Memory B cell (primary cell): Measurements from ENCODE around the gene CLIP4.

Experiments
- ATAC-seq: fragments of 150-1000 bp; cut with Tn5 transposase; 2 replicates; pipeline ENCODE4 v1.10.0; 2021; ENCODE audit warnings: low read depth, mild to moderate bottlenecking, moderate library complexity
- DNase-seq, 2 donors: peaks; one replicate each; pipeline ENCODE4 v3.0.0; 2022; ENCODE audit warnings: low spot score in 2 of 2
- H3K27ac Mint-ChIP-seq: one replicate; pipeline ENCODE4 v1.8.0; 2022; ENCODE audit warnings: mild to moderate bottlenecking, moderate library complexity, mixed read lengths
- H3K27me3 Mint-ChIP-seq: one replicate; pipeline ENCODE4 v1.8.0; 2022; ENCODE audit warnings: mixed read lengths
- H3K36me3 Mint-ChIP-seq: one replicate; pipeline ENCODE4 v1.8.0; 2022; ENCODE audit warnings: mild to moderate bottlenecking, mixed read lengths
- H3K4me1 Mint-ChIP-seq: one replicate; pipeline ENCODE4 v1.8.0; 2022; ENCODE audit warnings: mixed read lengths
- H3K4me3 Mint-ChIP-seq: one replicate; pipeline ENCODE4 v1.8.0; 2022; ENCODE audit warnings: mild to moderate bottlenecking, moderate library complexity, mixed read lengths
- H3K9me3 Mint-ChIP-seq: one replicate; pipeline ENCODE4 v1.8.0; 2022; ENCODE audit warnings: mixed read lengths

Gene CLIP4

DNA sequence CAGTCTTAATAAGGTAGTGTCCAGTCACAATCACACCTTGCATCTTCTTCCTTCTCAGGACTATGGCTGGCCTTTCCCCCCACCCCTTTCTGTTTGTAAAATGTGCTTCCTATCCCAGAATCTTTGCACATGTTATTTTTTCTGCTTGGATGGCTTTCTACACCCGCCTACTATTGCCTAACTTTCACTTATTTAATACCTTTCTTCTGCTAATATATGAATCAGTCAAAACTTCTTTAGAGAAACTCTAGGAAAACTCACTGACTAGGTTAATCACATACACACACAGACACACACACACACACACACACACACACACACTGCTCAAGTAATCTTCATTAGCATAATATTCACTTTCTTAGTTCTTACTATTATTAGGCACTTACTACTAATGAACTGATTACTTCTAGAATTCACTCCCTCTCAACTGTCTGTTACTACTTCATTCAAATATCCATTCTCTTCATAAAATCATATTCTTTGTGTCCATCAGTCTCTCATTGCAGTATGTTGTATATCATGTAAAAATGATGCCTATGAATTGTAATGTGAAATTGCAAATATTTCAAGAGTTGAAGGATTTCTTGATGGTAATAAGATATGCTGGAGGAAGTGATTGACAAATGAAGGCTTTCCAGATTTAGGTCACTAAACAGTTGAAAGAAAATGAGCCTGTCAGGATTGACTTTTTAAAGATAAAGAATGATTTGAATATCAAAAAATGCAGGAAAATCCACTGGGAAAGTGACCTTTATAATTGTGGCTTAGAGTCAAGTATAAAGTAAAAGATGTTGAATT is 51.2 kb downstream of the CLIP4 start:
- Mint-ChIP-seq H3K4me3 (no peak overlapping the region), H3K36me3 (peaks cover 14% of the 10 kb centered on the region), H3K9me3 (no peaks in the 10 kb centered on the region), H3K27ac (peak overlapping the region; percentile 17), H3K27me3 (no peaks in the 10 kb centered on the region), H3K4me1 (peaks cover 8% of the 10 kb centered on the region)
- no peak for ATAC-seq
- no peak for DNase-seq

DNA sequence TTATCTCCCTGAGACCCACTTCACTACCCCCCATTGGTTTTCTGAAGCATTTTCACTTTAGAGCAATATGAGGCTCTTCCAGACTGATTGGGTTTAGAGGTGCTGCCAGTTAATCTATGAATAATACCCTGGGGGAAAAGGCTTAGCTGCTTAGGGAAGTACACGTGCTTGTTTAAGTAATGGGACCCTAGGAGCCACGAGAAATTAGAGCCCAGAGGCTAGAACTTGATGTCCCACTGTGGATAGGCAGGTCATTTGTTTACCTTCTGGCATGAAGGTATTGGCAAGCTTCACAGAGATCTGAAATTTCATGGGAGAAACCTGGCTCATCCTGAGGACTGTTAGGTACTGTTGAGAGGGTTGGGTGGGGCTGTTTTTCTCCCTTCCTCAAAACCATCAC is 59.7 kb downstream of the CLIP4 start:
- Mint-ChIP-seq H3K27me3 (no peaks in the 10 kb centered on the region), H3K9me3 (no peaks in the 10 kb centered on the region), H3K27ac (no peak overlapping the region), H3K4me3 (no peak overlapping the region), H3K36me3 (peaks cover 29% of the 10 kb centered on the region), H3K4me1 (no peaks in the 10 kb centered on the region)
- DNase-seq (no peak), ATAC-seq (no peak)

DNA sequence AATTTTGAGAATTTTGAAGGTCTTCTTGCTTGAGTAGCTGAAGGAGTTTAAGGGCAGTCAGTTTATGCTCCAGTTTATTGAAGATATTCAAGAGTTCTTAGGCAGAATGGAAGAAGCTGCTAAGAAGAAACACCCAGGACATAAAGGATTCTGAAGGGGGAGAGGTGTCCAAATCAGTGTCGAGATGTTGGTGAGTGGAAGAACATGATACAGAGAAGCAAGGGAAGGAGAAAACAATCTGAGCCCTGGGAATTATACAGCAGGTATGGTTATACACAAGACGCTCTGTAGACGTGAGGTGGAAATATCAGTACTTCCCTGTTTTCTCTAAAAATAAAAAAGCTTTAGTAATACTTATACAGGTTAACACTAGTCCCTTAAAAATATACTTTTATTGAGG is 60.1 kb downstream of the CLIP4 start:
- Mint-ChIP-seq H3K27ac (no peak overlapping the region), H3K9me3 (no peaks in the 10 kb centered on the region), H3K36me3 (peaks cover 29% of the 10 kb centered on the region), H3K27me3 (no peaks in the 10 kb centered on the region), H3K4me1 (no peaks in the 10 kb centered on the region), H3K4me3 (no peak overlapping the region)
- ATAC-seq (no peak), DNase-seq (no peak)

DNA sequence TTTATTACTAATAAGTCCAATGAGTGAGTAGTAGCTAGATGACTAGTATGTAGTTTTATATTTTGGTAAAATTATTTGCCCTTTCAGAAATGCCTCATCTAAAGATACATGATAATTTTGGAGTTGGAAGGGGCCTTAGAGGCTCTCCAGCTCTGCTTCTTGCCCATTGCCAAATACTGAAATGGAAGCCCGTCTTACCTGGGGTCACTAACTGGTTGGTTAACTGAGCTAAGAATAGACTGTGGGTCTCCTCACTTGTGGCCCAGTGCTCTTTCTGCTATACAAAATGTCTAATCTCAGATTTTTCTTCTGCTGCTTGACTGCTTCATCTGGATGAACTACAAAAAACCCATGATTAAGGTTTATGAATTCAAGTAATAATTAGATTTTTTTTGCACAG is 67.1 kb downstream of the CLIP4 start:
- H3K27me3 Mint-ChIP-seq = no peaks in the 10 kb centered on the region
- H3K27ac Mint-ChIP-seq = no peak overlapping the region
- H3K36me3 Mint-ChIP-seq = peaks cover 4% of the 10 kb centered on the region
- no peaks in the 10 kb centered on the region for H3K4me1 Mint-ChIP-seq
- no peak for DNase-seq
- H3K4me3 Mint-ChIP-seq = no peak overlapping the region
- no peak for ATAC-seq
- no peaks in the 10 kb centered on the region for H3K9me3 Mint-ChIP-seq

DNA sequence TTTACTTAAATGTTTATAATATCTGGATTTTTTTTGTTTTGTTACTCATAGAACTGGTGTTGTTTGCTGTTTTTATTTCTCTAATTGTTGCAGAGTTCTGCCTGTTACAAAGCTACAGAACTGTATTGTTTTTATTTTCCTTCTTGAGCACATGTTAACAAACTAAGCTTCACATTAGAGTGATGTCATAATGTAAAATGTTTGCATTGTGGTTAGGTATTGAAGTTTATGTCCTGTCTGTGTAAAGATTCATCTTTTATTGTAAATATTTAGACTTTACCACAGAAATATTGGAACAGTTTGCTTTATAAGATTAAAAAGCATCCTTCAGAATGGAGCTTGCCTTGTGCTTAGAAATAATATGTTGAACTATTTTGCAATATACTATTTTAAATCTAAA is 67.7 kb downstream of the CLIP4 start:
- DNase-seq (no peak), ATAC-seq (no peak)
- Mint-ChIP-seq H3K4me1 (no peaks in the 10 kb centered on the region), H3K27me3 (no peaks in the 10 kb centered on the region), H3K4me3 (no peak overlapping the region), H3K9me3 (peaks cover 2% of the 10 kb centered on the region), H3K36me3 (peaks cover 9% of the 10 kb centered on the region), H3K27ac (no peak overlapping the region)

DNA sequence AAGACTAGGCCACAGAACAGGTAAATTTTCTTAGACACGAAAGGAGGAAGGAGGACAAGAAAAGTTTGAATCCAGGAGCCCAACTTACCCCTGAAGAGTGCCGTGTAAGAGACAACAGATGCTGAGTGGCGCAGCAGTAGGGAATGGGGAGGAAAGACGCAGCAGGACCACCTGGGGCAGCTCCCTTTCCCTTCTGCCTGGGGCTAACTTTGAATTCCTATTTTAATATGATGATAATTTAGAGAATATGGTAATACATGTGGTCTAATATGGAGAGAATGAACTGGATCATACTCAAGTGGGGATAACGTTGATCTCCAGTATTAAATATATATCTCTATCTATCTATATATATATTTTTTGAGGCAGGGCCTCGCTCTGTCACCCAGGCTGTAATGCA is 69.3 kb downstream of the CLIP4 start:
- DNase-seq (no peak), ATAC-seq (no peak)
- Mint-ChIP-seq H3K4me3 (no peak overlapping the region), H3K27ac (peak overlapping the region; percentile 39), H3K36me3 (peaks cover 11% of the 10 kb centered on the region), H3K4me1 (no peaks in the 10 kb centered on the region), H3K27me3 (no peaks in the 10 kb centered on the region), H3K9me3 (peaks cover 2% of the 10 kb centered on the region)

DNA sequence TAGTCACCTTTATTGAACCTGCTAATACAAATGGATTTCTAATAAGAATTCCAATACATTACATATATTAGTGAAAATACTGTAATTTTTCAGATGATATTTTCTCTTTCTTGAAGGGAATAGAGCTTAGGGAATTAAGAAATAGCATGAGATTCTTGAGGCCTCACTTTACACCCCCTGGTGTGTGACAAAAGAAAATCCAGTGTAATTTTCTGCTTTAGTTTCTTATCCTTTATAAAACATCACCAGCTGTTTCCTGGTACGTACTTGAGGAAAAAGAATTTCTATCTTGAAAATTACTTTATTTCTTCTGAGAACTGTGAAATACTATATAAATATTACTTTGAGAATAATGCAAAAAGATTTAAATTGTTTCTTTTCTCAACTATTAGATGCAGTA is 71.6 kb downstream of the CLIP4 start:
- H3K27ac Mint-ChIP-seq = no peak overlapping the region
- no peak for ATAC-seq
- no peak for DNase-seq
- H3K36me3 Mint-ChIP-seq = peaks cover 11% of the 10 kb centered on the region
- H3K4me1 Mint-ChIP-seq = no peaks in the 10 kb centered on the region
- peaks cover 2% of the 10 kb centered on the region for H3K9me3 Mint-ChIP-seq
- H3K27me3 Mint-ChIP-seq = no peaks in the 10 kb centered on the region
- no peak overlapping the region for H3K4me3 Mint-ChIP-seq

DNA sequence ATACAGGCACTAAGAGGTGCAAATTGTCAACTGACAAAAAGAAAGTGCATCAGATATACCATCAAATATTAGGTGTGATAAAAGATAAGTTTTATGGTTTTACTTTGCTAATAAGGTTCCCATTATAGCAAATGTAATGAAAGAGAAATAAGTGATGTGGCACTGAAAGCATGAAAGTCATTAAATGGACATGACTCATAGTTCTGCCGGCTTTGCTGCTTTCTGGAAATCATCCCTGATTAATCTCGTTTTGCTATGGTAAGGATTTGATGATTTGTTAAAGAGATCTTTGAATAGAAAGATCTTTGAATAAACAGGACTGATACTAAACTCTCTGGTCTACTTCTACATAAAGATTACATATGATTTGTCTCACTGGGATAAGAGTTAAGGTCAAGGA is 72.7 kb downstream of the CLIP4 start:
- Mint-ChIP-seq H3K27ac (no peak overlapping the region), H3K9me3 (peaks cover 2% of the 10 kb centered on the region), H3K4me1 (no peaks in the 10 kb centered on the region), H3K4me3 (no peak overlapping the region), H3K27me3 (no peaks in the 10 kb centered on the region), H3K36me3 (peaks cover 11% of the 10 kb centered on the region)
- ATAC-seq = no peak
- no peak for DNase-seq

DNA sequence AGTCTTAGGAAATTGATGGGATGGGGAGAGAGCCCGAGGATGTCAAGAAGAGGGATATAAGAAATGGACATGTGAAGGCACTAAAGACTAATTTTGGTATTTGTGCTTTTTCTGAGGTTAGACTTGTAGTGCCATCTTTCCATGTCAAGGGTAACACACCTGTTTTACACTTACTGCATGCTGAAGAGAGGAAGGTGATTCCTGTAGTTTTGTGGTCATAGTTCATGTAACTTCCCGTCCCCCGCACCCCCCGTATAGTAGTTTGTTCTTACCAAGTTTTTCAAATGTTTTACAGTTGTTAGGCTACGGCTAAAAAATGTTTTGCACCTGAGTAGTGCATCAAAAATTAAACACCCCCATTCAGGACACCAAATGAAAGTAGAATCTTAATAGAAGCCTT is 73.8 kb downstream of the CLIP4 start:
- Mint-ChIP-seq H3K4me1 (no peaks in the 10 kb centered on the region), H3K27ac (no peak overlapping the region), H3K36me3 (peaks cover 11% of the 10 kb centered on the region), H3K9me3 (peaks cover 2% of the 10 kb centered on the region), H3K4me3 (no peak overlapping the region), H3K27me3 (no peaks in the 10 kb centered on the region)
- ATAC-seq (no peak), DNase-seq (no peak)

DNA sequence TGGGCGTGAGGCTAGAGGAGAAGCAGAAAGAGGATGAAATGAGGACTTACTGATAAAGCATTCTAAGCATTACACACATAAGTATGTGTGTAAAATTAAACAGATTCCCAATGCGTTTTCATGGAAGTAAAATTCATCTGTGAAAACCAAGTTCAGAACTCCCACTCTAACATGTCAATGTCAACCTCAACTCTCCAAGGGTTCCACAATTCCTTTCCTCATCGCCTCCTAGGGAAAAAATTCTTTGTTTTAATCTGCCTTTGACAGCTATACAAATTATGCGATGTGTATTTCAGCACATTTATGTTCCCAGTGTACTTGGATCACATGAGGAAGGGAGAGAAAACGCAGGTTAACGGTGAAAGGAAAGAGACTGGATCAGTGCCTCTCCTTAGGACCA is 76.6 kb downstream of the CLIP4 start:
- no peak for ATAC-seq
- no peak for DNase-seq
- H3K27ac Mint-ChIP-seq = no peak overlapping the region
- H3K4me3 Mint-ChIP-seq = no peak overlapping the region
- peaks cover 8% of the 10 kb centered on the region for H3K36me3 Mint-ChIP-seq
- no peaks in the 10 kb centered on the region for H3K4me1 Mint-ChIP-seq
- H3K9me3 Mint-ChIP-seq = peaks cover 2% of the 10 kb centered on the region
- H3K27me3 Mint-ChIP-seq = peaks cover 1% of the 10 kb centered on the region

DNA sequence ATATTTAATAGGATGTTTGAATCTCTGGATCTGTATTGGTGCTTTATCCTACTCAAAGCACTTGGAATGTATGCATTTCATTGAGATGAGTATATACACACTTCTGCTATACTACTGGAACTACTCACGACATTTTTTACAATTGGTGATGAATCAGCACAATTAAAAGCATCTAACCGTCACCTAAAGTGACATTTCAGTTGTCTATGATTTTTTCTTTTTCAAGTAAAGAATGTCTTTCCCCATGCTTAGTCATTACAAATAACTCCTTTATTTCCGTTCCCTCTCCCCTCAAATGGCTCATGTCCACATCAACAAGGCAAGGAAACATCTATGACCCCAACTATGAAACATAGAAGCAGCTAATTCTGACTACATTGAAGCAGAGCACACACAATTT is 77.3 kb downstream of the CLIP4 start:
- no peak overlapping the region for H3K27ac Mint-ChIP-seq
- peaks cover 1% of the 10 kb centered on the region for H3K27me3 Mint-ChIP-seq
- DNase-seq (no peak), ATAC-seq (no peak)
- no peaks in the 10 kb centered on the region for H3K4me1 Mint-ChIP-seq
- no peak overlapping the region for H3K4me3 Mint-ChIP-seq
- H3K9me3 Mint-ChIP-seq = peaks cover 2% of the 10 kb centered on the region
- peaks cover 5% of the 10 kb centered on the region for H3K36me3 Mint-ChIP-seq

DNA sequence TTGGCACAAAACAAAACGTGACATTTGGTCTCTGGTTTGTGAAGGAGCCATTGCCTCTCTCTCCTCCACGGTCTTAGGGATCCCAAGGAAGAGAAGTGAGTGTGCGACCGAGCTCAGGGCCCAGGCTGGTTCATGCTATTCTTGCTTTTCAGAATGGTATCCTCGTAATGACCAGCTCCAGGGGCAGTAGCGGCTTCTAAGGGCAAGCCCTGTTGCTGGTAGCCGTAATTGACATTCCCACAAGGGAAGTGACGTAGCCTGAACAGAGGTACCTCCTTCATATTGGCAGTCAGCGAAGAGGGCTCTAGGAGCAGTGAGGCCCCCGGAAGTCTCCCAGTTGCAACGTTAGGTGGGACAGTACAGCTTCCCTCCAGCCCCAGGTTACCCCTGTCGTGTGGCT is 77.9 kb downstream of the CLIP4 start:
- DNase-seq = no peak
- H3K27ac Mint-ChIP-seq = no peak overlapping the region
- ATAC-seq = no peak
- H3K4me3 Mint-ChIP-seq = no peak overlapping the region
- H3K36me3 Mint-ChIP-seq = peaks cover under 1% of the 10 kb centered on the region
- no peaks in the 10 kb centered on the region for H3K9me3 Mint-ChIP-seq
- H3K4me1 Mint-ChIP-seq = no peaks in the 10 kb centered on the region
- H3K27me3 Mint-ChIP-seq = peaks cover 1% of the 10 kb centered on the region

DNA sequence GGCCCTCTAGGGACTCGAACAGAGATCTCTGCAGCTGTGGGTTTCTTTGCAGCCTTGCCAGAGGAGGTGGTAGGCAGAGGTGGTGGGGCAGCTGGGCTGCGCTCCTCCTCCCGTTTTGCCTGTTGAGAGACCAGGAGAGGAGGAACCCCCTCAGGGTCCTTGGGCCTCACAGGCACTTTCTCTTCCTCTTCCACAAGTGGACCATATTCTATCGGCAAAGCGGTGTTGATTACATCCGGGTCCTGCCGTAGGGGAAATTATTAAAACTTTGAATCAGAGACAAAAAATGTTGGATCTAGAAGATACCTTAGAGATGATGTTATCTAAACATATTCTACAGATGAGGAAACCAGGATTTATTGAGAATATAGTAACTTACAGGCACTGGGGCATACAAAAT is 78.5 kb downstream of the CLIP4 start:
- H3K4me3 Mint-ChIP-seq = no peak overlapping the region
- no peak for ATAC-seq
- H3K9me3 Mint-ChIP-seq = no peaks in the 10 kb centered on the region
- H3K36me3 Mint-ChIP-seq = no peaks in the 10 kb centered on the region
- peaks cover 1% of the 10 kb centered on the region for H3K27me3 Mint-ChIP-seq
- no peak overlapping the region for H3K27ac Mint-ChIP-seq
- no peaks in the 10 kb centered on the region for H3K4me1 Mint-ChIP-seq
- DNase-seq = no peak

DNA sequence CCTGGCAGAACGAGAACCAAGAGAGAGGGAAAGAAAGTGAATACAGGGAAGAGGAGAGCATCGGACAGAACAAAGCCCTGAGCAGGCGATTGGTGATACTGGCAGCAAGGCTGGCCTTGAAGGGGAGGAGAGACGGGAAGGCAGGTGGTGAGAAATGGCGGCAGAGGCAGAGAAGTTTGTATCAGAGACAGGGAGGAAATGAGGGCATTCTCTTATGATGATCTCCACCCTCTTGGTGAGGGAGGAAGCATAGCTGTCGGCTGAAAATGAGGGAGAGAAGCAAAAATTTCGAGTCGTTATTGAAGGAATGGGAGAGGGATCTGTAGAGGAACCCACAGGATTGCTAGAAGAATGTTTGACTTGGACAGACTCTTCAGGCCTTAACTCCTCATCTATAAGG is 80.6 kb downstream of the CLIP4 start:
- H3K9me3 Mint-ChIP-seq = no peaks in the 10 kb centered on the region
- H3K36me3 Mint-ChIP-seq = no peaks in the 10 kb centered on the region
- ATAC-seq (no peak), DNase-seq (no peak)
- H3K4me1 Mint-ChIP-seq = no peaks in the 10 kb centered on the region
- H3K27me3 Mint-ChIP-seq = peaks cover 1% of the 10 kb centered on the region
- H3K4me3 Mint-ChIP-seq = no peak overlapping the region
- H3K27ac Mint-ChIP-seq = no peak overlapping the region
